NCI-H1694 (cell line): ENCODE measurements around the gene CD99.
"Not testable (repeated sequence)": the region's sequence is repeated elsewhere in the genome, so short reads cannot be mapped to it uniquely, and the experiment has no call there.

Experiments used
- DNase-seq: peaks from one replicate; lab custom pipeline; 2025; lab: John Stamatoyannopoulos, UW

CD99 gene

GRCh38 chrX:2727264-2727663 lies 36.2 kb downstream of the CD99 start:
- not testable (repeated sequence) for DNase-seq

- no peak for DNase-seq
These were observed 41.0 kb downstream of the CD99 start for GRCh38 chrX:2732076-2732475.

- no peak for DNase-seq
These were observed 41.6 kb downstream of the CD99 start for GRCh38 chrX:2732649-2733048.

GRCh38 chrX:2733286-2733685 lies 42.2 kb downstream of the CD99 start:
- no peak for DNase-seq

GRCh38 chrX:2735270-2735669 lies 44.2 kb downstream of the CD99 start:
- no peak for DNase-seq

GRCh38 chrX:2740672-2741071 lies 49.6 kb downstream of the CD99 start:
- DNase-seq: no peak

GRCh38 chrX:2741386-2741785 lies 50.3 kb downstream of the CD99 start:
- DNase-seq: no peak

GRCh38 chrX:2746250-2746649 lies 55.2 kb downstream of the CD99 start:
- not testable (repeated sequence) for DNase-seq

- DNase-seq: no peak
These were observed 57.2 kb downstream of the CD99 start for GRCh38 chrX:2748171-2748814.

GRCh38 chrX:2748815-2749188 lies 57.7 kb downstream of the CD99 start:
- DNase-seq: no peak

- DNase-seq: no peak
These were observed 60.2 kb downstream of the CD99 start for GRCh38 chrX:2751291-2751690.

- not testable (repeated sequence) for DNase-seq
These were observed 60.8 kb downstream of the CD99 start, which contains the start of gene XG for GRCh38 chrX:2751874-2752300. XG (plus strand) TSS chrX:2752040; CDS start chrX:2752275, 235 bp downstream.

GRCh38 chrX:2752441-2752840 lies 61.3 kb downstream of the CD99 start:
- DNase-seq: not testable (repeated sequence)

- DNase-seq: not testable (repeated sequence)
These were observed 64.1 kb downstream of the CD99 start for GRCh38 chrX:2755163-2755715.

- no peak for DNase-seq
These were observed 65.5 kb downstream of the CD99 start for GRCh38 chrX:2756548-2756947.

GRCh38 chrX:2761246-2761645 lies 70.2 kb downstream of the CD99 start:
- DNase-seq: no peak

GRCh38 chrX:2762671-2763070 lies 71.6 kb downstream of the CD99 start:
- DNase-seq: not testable (repeated sequence)

GRCh38 chrX:2764766-2765548 lies 73.9 kb downstream of the CD99 start:
- DNase-seq: not testable (repeated sequence)

GRCh38 chrX:2765549-2765830 lies 74.4 kb downstream of the CD99 start:
- DNase-seq: no peak

GRCh38 chrX:2766906-2767305 lies 75.8 kb downstream of the CD99 start:
- no peak for DNase-seq

GRCh38 chrX:2767631-2768455 lies 76.7 kb downstream of the CD99 start:
- no peak for DNase-seq

- no peak for DNase-seq
These were observed 78.5 kb downstream of the CD99 start for GRCh38 chrX:2769615-2770014.
